Superior temporal gyrus (tissue), 1 donor: ENCODE data around the gene YJEFN3.
A peak's percentile ranks its signal among the peaks of the same experiment; 100 is the strongest.

Experiments used
- DNase-seq: peaks from one replicate; pipeline ENCODE4 v3.0.0-alpha.2; 2016; ENCODE audit errors: extremely low spot score

YJEFN3 gene

DNA sequence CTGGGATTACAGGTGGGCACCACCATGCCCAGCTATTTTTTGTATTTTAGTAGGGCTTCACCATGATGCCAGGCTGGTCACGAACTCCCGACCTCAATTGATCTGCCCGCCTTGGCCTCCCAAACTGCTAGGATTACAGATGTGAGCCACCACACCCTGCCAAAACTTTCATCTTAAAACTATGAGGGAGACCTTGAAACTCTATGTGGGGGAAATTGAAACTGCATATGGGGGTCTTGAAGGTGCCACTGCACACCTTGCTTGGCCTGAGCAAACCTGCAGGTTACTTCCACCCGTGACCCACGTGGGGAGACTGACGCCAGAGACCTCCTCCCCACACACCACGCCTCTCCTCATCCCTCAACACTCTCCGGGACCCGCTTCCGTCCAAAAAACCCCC, 25.0 kb downstream of the YJEFN3 start:
- DNase-seq = no peak

DNA sequence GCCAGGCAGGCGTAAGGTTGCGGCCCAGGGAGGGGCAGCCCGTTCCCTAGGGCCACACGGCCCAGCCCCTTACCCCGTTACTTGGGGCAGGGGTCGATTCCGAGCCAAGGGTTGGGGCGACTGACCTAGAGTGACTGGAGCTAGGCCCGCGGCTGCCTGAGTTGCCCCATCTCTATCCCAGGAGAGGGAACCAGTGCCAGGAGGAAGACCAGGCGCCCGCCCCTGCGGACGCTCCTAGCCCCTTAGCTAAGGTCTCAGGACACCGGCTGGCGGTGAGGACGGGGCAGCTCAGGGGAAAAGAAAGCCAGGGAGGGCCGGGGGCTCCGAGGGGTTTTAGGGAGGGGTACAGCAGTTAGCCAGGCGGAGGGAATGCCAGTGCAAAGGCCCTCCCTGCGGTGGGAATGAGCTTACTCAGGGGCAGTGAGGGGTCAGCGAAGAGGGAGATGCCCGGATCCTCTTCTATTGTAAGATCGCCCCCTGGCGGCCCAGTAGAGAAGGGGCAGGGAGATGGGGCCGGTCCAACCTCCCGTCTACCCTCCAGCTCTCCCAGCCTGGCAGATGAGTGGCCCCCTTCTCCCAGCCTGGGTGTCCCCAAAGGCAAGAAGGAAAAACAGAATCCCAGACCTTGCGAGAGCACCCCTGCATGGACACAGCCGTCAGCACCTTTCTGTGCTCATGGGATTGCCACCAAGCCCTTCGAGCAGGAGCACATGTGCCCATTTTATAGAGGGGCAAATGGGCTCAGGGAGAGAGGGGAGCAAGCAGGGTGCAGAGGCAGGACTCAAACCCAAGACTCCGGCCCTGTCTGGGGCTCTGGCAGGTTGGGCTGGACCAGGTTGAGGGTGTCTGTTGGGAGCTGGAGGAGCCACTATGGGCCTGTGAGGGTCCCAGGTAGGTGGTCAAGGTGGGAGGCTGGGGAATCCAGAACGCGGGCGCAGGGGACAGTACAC, 25.6 kb downstream of the YJEFN3 start:
- DNase-seq = peak; percentile 13

DNA sequence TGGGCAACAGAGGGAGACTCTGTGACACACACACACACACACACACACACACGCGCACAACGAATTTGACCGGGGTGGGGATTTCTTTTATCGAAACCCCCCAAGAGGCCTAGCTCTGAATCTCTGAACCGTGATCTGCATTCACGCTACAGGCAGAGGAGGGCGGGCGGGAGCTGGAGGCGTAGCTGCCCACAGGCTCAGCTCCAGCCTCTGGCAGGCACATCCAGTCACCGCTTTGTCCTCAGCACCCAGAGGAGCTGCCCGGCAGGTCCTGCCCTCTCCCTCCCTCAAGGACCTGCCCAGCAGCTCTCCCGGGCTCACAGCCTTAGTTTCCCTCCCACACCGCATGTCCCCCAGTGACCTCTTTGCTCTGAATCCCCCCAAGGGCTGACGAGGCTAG, 29.3 kb downstream of the YJEFN3 start:
- DNase-seq = no peak

DNA sequence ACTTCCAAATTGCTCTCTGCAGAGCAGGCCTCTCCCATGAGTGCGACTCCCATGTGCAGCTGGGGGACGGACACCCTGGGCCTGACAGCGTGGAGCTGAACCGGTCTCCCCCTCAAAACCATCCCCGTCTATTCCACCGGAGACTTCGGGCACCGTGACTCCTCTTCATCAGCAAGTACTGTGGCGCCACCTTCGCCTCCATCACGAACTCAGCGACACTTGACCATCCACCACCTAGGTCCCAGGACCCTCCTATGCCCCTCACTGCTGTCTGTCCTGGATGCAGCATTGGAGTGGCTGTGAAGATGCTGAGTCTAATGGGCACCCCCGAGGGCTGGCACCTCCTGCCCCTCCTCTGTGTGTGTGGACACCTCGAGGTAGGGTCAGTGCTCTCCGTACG, 29.9 kb downstream of the YJEFN3 start:
- DNase-seq = no peak

DNA sequence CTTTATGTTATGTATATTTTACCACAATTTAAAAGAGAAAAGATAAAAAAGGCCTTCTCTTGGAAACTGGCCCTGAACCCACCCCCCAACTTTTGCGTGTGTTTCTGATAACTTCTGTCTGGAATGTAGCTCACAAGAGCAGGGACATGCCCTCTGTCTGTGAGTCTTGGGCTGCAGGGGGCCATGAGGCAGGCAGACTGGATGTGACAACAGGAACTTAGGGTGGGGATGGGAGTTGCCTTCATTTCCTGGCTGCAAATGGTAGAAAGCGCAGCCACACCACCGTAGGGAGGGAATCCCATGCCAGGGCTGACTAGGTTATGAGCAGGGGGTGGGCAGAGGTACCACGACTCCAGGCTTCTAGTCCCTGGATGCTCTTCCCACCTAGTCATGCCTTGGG, 31.2 kb downstream of the YJEFN3 start:
- DNase-seq = no peak

GRCh38 chr19:19561946-19562664, 33.4 kb downstream of the YJEFN3 start:
- DNase-seq = no peak

GRCh38 chr19:19562665-19563347, 34.1 kb downstream of the YJEFN3 start:
- no peak for DNase-seq

- no peak for DNase-seq
Observed at GRCh38 chr19:19563348-19563848, 34.7 kb downstream of the YJEFN3 start.

GRCh38 chr19:19566306-19566705, 37.6 kb downstream of the YJEFN3 start:
- no peak for DNase-seq

GRCh38 chr19:19567391-19567790, 38.7 kb downstream of the YJEFN3 start:
- no peak for DNase-seq

DNA sequence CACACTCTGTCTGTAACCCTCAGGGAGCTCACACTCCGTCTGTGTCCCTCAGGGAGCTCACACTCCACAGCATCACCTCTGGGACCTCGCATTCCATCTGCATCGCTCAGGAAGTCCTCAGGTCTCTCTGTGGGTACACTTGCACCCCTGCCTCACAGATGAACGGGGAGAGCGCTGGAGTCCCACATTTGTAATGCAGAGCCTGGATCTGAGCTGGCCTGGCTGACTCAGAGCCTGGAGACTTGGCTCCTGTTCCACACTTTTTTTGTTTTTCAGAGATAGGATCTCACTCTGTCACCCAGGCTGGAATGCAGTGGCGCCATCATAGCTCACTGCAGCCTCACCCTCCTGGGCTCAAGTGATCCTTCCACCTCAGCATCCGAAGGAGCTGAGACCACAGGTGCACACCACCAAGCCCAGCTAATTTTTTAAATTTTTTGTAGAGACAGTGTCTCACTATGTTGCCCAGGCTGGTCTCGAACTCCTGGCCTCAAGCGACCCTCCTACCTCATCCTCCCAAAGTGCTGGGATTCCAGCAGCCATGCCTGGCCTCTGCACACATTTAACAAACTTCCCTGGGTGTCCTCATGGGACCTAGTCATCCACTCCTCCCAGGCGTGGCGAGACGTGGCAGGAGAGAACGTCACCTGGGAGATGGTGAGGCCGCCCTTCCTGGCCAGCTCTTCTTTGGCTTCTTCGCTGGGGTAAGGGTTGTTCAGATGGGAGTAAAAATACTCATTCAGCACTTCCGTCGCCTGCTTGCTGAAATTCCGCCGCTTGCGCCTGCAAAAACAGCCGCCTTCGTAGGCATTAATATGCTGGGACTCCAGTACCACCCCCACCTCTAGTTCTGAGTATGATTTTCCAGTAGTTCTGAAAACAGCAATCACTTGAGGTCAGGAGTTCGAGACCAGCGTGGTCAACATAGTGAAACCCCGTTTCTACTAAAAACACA, 40.4 kb downstream of the YJEFN3 start:
- no peak for DNase-seq

DNA sequence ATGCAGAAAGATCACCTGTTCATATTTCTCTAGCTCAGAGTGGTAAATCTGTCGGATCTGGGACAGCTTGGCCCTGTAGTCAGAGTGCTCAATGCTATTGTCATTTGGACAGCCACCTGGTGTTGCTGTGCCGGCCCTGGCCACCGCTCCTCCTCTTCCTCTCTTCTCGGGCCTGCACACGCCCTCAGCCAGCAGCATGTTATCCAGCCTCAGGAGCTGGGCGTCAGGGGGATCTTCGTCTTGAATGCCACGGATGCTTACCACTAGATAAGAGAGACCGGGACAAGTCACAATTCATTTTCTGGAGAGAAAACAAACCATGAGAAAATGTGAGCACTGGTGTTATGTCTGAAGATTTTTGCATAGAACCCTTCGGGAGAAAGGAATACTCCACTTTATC, 41.9 kb downstream of the YJEFN3 start:
- no peak for DNase-seq

DNA sequence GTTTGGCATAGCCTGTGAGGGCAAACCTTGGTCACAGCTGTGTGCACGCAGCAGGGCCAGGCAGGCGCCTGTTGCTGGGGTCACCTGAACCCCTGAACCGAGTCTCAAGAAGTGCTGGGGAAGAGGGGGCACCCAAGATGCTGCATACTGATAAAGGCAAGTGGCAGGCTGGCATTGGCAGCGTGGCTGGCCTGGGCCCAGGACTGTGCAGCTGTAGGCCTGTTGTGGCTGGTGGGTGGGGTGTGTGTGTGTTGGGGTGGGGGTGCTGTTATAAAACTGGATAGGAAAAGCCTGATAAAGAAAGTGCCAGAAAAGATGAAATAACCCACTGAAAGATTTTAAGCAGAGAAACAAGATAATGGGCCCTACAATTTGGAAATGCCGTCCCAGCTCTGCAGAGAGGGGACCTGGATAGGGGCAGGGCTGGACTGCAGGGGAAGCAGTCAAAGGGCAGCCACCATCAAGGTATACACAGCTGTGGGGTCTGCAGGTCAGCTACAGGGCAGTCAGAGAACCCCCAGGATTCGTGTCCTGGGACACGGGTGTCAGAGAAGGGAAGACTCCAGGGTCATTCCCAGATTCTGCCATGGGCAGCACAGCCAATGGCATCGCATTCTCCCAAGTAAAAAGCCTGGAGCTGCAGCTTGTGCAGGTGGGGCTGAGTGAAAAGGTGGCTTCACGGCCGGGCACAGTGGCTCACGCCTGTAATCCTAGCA, 42.5 kb downstream of the YJEFN3 start:
- DNase-seq = no peak

DNA sequence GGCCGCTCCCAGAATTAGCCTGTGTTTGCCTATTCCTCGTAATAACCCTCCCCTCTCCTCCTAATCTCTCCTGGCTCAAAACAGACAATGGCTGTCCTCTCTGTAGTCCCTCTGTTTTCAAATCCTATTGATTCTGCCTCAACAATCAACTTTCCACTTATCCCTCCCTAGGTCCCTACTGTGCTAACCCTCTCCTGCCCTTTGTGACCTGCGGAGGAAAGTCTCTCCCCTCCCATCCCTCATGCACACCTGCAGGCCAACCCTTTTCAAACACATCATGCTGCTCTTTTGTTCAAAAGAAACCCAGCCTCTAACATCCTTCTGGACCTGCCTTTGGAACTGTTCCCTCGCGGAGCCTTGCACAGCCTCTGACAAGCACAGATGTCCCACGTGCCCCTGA, 46.7 kb downstream of the YJEFN3 start:
- no peak for DNase-seq

- DNase-seq = no peak
Observed at GRCh38 chr19:19578252-19578651, 49.5 kb downstream of the YJEFN3 start.

- no peak for DNase-seq
Observed at GRCh38 chr19:19579533-19580361, 51.0 kb downstream of the YJEFN3 start.

DNA sequence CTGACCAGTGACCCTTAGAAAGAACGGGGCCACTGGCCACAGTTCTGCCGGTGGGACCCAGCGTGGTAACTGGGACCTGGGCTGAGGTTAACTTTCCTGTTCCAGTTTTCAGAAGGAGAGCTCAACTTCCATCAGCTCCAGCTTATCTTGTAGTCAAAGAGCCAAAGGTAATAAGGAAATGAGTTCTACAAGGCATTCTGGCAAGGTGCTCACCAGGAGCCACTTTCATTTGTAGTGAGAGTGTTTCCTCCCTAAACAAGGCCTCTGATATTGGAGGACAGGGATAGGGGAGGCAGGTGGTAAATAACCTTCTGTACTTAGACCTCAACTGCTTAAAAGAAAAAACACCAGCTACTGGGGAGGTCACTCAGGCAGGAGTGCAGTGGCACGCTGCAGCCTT, 51.7 kb downstream of the YJEFN3 start:
- DNase-seq = no peak

DNA sequence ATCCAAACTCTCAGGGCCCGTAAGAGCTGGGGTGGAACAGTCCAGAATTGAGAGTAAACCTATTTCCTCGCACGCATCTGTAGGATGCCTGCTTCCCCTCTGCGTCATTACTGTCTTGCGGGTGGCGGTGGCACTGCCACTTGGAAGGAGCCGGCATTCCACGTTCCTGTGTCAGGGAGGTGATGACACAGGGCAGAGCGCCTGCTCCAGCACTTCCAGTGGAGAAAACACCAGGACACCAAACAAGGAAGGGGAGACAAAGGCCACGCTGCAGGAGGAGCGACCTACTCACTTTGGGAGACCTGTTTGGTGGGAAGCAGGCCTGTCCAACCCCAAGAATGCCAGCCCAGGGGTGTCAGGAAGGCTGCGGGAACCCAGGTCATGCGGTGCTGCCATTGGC, 52.7 kb downstream of the YJEFN3 start:
- DNase-seq = no peak

DNA sequence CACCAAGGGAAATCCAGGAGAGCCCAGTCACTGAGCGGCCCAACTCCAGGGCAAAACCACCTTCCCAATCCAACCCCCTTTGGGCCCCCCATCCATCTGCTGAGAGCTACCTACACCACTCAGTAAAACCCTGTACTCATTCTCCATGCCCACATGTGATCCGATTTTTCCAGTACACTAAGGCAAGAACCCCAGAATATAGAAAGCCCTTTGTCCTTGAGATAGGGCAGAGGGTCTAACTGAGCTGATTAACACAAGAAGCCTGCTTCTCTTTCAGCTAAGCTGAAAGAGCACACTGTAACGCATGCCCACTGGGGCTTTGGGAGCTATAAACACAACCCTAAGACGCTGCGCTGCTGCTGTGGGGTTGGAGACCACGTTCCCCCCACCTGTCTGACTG, 53.8 kb downstream of the YJEFN3 start:
- no peak for DNase-seq

DNA sequence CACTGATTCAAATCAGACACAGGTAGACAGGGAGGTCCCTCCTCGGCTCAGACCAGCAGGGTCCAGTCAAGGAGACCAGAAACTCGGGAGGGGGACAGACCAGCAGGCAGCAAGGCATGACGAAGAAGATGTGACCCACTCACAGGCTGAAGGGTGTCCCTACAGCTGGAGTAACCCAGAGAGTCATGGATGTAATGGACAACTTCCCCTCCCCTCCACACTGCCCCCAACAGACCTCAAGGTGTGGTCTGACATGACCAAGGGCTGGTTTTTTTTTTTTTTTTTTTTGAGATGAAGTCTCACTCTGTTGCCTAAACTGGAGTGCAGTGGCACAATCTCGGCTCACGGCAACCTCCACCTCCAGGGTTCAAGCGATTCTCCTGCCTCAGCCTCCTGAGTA, 55.6 kb downstream of the YJEFN3 start:
- DNase-seq = no peak
